K562 (cell line): ENCODE measurements around the gene GNRH2. TPM values are rescaled to one million over a fixed set of nuclear protein-coding genes. Genes with fewer than 3 reads are reported as not detected.

Experiments
- ATAC-seq: fragments of 200-7000 bp; cut with Tn5 transposase; 3 replicates; pipeline ENCODE4 v1.9.1; 2020; ENCODE audit warnings: moderate library complexity
- BruUV-seq: library from RNA; stranded (reverse); fragments of 400-500 nt; replicated peaks from 2 replicates; lab custom pipeline; 2021; lab: Mats Ljungman, UMichigan
- CTCF ChIA-PET: fragments of 300-600 bp; formaldehyde crosslinking; extraction: SDS; loops from one replicate; lab custom pipeline; 2021; ENCODE audit warnings: low intra/inter-chr PET ratio; lab: Yijun Ruan, JAX
- POLR2A ChIA-PET: fragments of 300-600, 350-650 bp; sonication (Branson Sonifier 250); formaldehyde crosslinking; extraction: SDS; loops from one replicate; lab custom pipeline; 2021; ENCODE audit warnings: antibody characterized with exemption, inconsistent platforms; lab: Yijun Ruan, JAX
- DNase-seq, 4 experiments: peaks; one replicate each; pipeline versions ENCODE4 v3.0.0 to v3.0.0-alpha.2; 2011 to 2018; ENCODE audit warnings: low spot score in 3 of 4, mixed read lengths in 3 of 4; ENCODE audit errors: extremely low read depth in 1 of 4
- FAIRE-seq: peaks from 2 replicates; lab custom pipeline; 2011; peaks lifted over from hg19 to GRCh38; lab: Jason Lieb, UNC
- H2AFZ ChIP-seq: 2 replicates; pipeline ENCODE4 v1.6.0; 2011; ENCODE audit warnings: low read depth, low read length, control low read depth, inconsistent platforms
- H3K27ac ChIP-seq: fragments of 200-600 bp; 3 replicates; pipeline ENCODE4 v1.8.0; 2011; ENCODE audit warnings: low read depth, mild to moderate bottlenecking, control low read depth, inconsistent platforms, low read length, moderate library complexity, mixed read lengths; ENCODE audit errors: extremely low read depth
- H3K27me3 ChIP-seq, 2 experiments: fragments of 300-600 bp in 1 of 2; 2 replicates in 1 of 2; 3 replicates in 1 of 2; pipeline versions ENCODE4 v1.6.0 to v1.8.0; 2011; ENCODE audit warnings: inconsistent platforms in 2 of 2, low read length in 2 of 2, mild to moderate bottlenecking in 1 of 2, mixed read lengths in 1 of 2, moderate library complexity in 1 of 2; ENCODE audit not compliant: control insufficient read depth in 2 of 2, insufficient read depth in 2 of 2
- H3K36me3 ChIP-seq: fragments of 300-600 bp; 3 replicates; pipeline ENCODE4 v1.8.0; 2011; ENCODE audit warnings: mild to moderate bottlenecking, low read length, inconsistent platforms; ENCODE audit not compliant: control insufficient read depth, insufficient read depth
- H3K4me1 ChIP-seq, 2 experiments: fragments of 200-600 bp in 1 of 2; replicated peaks in 1 of 2; 2 replicates in 1 of 2; 3 replicates in 1 of 2; pipeline versions ENCODE4 v1.5.1 to v1.8.0; 2011; ENCODE audit warnings: inconsistent platforms in 2 of 2, low read length in 2 of 2, mild to moderate bottlenecking in 1 of 2, mixed read lengths in 1 of 2, moderate library complexity in 1 of 2; ENCODE audit not compliant: control insufficient read depth in 2 of 2, insufficient read depth in 2 of 2
- H3K4me2 ChIP-seq: 2 replicates; pipeline ENCODE4 v1.6.1; 2011; ENCODE audit warnings: low read length, control low read depth, inconsistent platforms, mixed read lengths; ENCODE audit not compliant: insufficient read depth
- H3K4me3 ChIP-seq: fragments of 200-600 bp; sonication (generic), shearing (Covaris generic); 2 replicates; pipeline ENCODE4 v1.5.1; 2016; ENCODE audit warnings: control low read depth, inconsistent platforms
- H3K79me2 ChIP-seq: fragments of 200-600 bp; 3 replicates; pipeline ENCODE4 v1.8.0; 2011; ENCODE audit warnings: low read length, inconsistent platforms; ENCODE audit not compliant: control insufficient read depth, insufficient read depth
- H3K9ac ChIP-seq, 2 experiments: 2 replicates each; pipeline versions ENCODE4 v1.6.0 to v1.6.1; 2011; ENCODE audit warnings: low read depth in 2 of 2, low read length in 2 of 2, control low read depth in 1 of 2, inconsistent platforms in 1 of 2, mild to moderate bottlenecking in 1 of 2, mixed read lengths in 1 of 2; ENCODE audit not compliant: insufficient read depth in 1 of 2
- H3K9me1 ChIP-seq: one replicate; pipeline ENCODE4 v1.6.0; 2011; ENCODE audit warnings: inconsistent platforms, mild to moderate bottlenecking, low read length, moderate library complexity; ENCODE audit not compliant: control insufficient read depth, insufficient read depth
- H3K9me3 ChIP-seq: replicated peaks from 2 replicates; pipeline ENCODE4 v1.5.1; 2011; ENCODE audit warnings: low read depth, low read length, inconsistent platforms; ENCODE audit not compliant: control insufficient read depth, insufficient read depth
- H4K20me1 ChIP-seq: replicated peaks from 2 replicates; pipeline ENCODE4 v1.6.1; 2011; ENCODE audit warnings: low read length, inconsistent platforms, mixed read lengths; ENCODE audit not compliant: control insufficient read depth, insufficient read depth
- ARHGAP35 ChIP-seq: fragments of 450-650 bp; IDR thresholded peaks from 2 replicates; pipeline ENCODE4 v1.6.1; 2018; ENCODE audit not compliant: partially characterized antibody
- ATF1 ChIP-seq, 2 experiments: fragments of 450-650 bp in 1 of 2; IDR thresholded peaks; 2 replicates each; pipeline ENCODE4 v1.6.1; 2016; ENCODE audit warnings: missing compliant biosample characterization in 1 of 2, missing genetic modification characterization in 1 of 2
- HMG20B ChIP-seq: fragments of 250-450 bp; sonication (Bioruptor Pico); IDR thresholded peaks from 2 replicates; pipeline ENCODE4 v1.5.0; 2021; ENCODE audit warnings: mild to moderate bottlenecking
- HNRNPH1 ChIP-seq: fragments of 200-400 bp; formaldehyde crosslinking; optimal IDR thresholded peaks from 2 replicates; pipeline ENCODE3; 2017; ENCODE audit warnings: low read depth, mild to moderate bottlenecking, low read length, moderate library complexity
- KLF16 ChIP-seq: IDR thresholded peaks from 2 replicates; pipeline ENCODE4 v1.6.1; 2016; ENCODE audit warnings: antibody characterized with exemption
- MAFG ChIP-seq: fragments of 450-650 bp; conservative IDR thresholded peaks from 2 replicates; pipeline ENCODE4 v1.6.1; 2016; ENCODE audit warnings: missing genetic modification characterization, missing compliant biosample characterization
- RAD21 ChIP-seq, 2 experiments: fragments of 250-450 bp in 1 of 2; fragments of 450-650 bp in 1 of 2; sonication (Bioruptor Pico) in 1 of 2; formaldehyde crosslinking in 1 of 2; IDR thresholded peaks in 1 of 2; conservative IDR thresholded peaks in 1 of 2; 2 replicates each; pipeline versions ENCODE4 v1.4.0 to v1.8.0; 2020 to 2022; ENCODE audit warnings: mild to moderate bottlenecking in 2 of 2, moderate library complexity in 1 of 2
- SIRT6 ChIP-seq: IDR thresholded peaks from one replicate; pipeline ENCODE4 v1.6.1; 2012; ENCODE audit warnings: low read depth, mild to moderate bottlenecking, control low read depth, inconsistent platforms, low read length, moderate library complexity
- SRSF1 ChIP-seq: fragments of 200-400 bp; formaldehyde crosslinking; IDR thresholded peaks from 2 replicates; pipeline ENCODE4 v1.6.1; 2017; ENCODE audit warnings: mild to moderate bottlenecking, low read depth, low read length, moderate library complexity
- ZEB2 ChIP-seq: fragments of 450-650 bp; IDR thresholded peaks from 2 replicates; pipeline ENCODE4 v1.6.1; 2016
- ZNF778 ChIP-seq: fragments of 450-650 bp; formaldehyde crosslinking; IDR thresholded peaks from 2 replicates; pipeline ENCODE4 v1.4.0; 2020; ENCODE audit warnings: mild to moderate bottlenecking, moderate library complexity
- WGBS: fragments of 100-300 bp; shearing (Covaris generic); methylation state at CpG from one replicate; pipeline ENCODE4 v1.1.6; 2016; ENCODE audit warnings: low coverage, mixed read lengths; ENCODE audit not compliant: insufficient coverage; ENCODE audit errors: missing lambda C conversion rate; 5-methylcytosine and 5-hydroxymethylcytosine counted together
- in situ Hi-C: fragments of 300-500 bp; cut with MboI; formaldehyde crosslinking; loops from 4 replicates; pipeline ENCODE4 v1.15.0; 2018; ENCODE audit warnings: inconsistent platforms, mixed read lengths
- intact Hi-C: fragments of 100-400 bp; cut with micrococcal nuclease; formaldehyde crosslinking; loops from 2 replicates; pipeline ENCODE4 v1.14.2; 2022
- polyA plus RNA-seq, 8 experiments: library from polyadenylated mRNA; depleted of rRNA in 4 of 8; stranded (reverse) in 5 of 8; unstranded in 3 of 8; fragments of >200 nt; fragmentation: Nextera tagmentation in 2 of 8; fragmentation: Illumina TruSeq in 1 of 8; extraction: Ambion mirVana in 2 of 8; extraction: Trizol in 1 of 8; gene quantifications; 2 replicates each; pipeline versions ENCODE4 v1.2.1 to v1.2.3, GENCODE V29; 2011 to 2014; ENCODE audit warnings: inconsistent platforms in 1 of 8, missing spikeins in 1 of 8
- total RNA-seq, 7 experiments: library from RNA; depleted of rRNA in 6 of 7; stranded (reverse); fragments of >200 nt in 6 of 7; fragmentation: Illumina TruSeq in 2 of 7; extraction: Trizol in 2 of 7; gene quantifications; 2 replicates each; pipeline versions ENCODE4 v1.2.1 to v1.2.3, GENCODE V29; 2011 to 2021; ENCODE audit warnings: low replicate concordance in 1 of 7
- TF ChIP-seq, protein P1 (sequence below), 2 experiments: fragments of 450-650 bp; IDR thresholded peaks; 2 replicates each; pipeline ENCODE4 v1.6.1; 2016; ENCODE audit warnings: mild to moderate bottlenecking in 2 of 2, borderline replicate concordance in 1 of 2, low read depth in 1 of 2, moderate library complexity in 1 of 2

The GNRH2 gene
- total and polyA plus RNA-seq, 9 of the 15 experiments (the other 6 are each of a cell fraction or from before 2014, with no cell fraction given), result 0.11 to 0.50 (median 0.24) TPM; not detected in 5

- DNase-seq (no peak), ATAC-seq (no peak), FAIRE-seq (no peak)
- Histone ChIP-seq H2AFZ (no peak overlapping the region), H3K4me1 (no peaks in the 10 kb centered on the region), H3K9me3 (no peaks in the 10 kb centered on the region), H3K27ac (no peak overlapping the region), H4K20me1 (no peaks in the 10 kb centered on the region), H3K79me2 (no peaks in the 10 kb centered on the region), H3K4me2 (no peak overlapping the region), H3K9ac (no peak overlapping the region), H3K9me1 (no peaks in the 10 kb centered on the region), H3K4me3 (no peak overlapping the region), H3K27me3 (no peaks in the 10 kb centered on the region), H3K36me3 (peaks cover 43% of the 10 kb centered on the region; the same call in 2 of the 3 replicates)
- no TSS peak for BruUV-seq
- in situ Hi-C loops, result no loop called here
- CTCF ChIA-PET, result no interaction called here
- 78% methylated on average over 1 of the region's 2 CpGs for WGBS
- no peak for TF ChIP-seq ARHGAP35
- TF ChIP-seq RAD21 (CRISPR knock-in tag; conservative IDR thresholded peaks at IDR 0.05 in 1 of 2, IDR thresholded peaks at IDR 0.05 in 1 of 2), result no peak
- TF ChIP-seq SIRT6, result no peak
- TF ChIP-seq, protein P1, sequence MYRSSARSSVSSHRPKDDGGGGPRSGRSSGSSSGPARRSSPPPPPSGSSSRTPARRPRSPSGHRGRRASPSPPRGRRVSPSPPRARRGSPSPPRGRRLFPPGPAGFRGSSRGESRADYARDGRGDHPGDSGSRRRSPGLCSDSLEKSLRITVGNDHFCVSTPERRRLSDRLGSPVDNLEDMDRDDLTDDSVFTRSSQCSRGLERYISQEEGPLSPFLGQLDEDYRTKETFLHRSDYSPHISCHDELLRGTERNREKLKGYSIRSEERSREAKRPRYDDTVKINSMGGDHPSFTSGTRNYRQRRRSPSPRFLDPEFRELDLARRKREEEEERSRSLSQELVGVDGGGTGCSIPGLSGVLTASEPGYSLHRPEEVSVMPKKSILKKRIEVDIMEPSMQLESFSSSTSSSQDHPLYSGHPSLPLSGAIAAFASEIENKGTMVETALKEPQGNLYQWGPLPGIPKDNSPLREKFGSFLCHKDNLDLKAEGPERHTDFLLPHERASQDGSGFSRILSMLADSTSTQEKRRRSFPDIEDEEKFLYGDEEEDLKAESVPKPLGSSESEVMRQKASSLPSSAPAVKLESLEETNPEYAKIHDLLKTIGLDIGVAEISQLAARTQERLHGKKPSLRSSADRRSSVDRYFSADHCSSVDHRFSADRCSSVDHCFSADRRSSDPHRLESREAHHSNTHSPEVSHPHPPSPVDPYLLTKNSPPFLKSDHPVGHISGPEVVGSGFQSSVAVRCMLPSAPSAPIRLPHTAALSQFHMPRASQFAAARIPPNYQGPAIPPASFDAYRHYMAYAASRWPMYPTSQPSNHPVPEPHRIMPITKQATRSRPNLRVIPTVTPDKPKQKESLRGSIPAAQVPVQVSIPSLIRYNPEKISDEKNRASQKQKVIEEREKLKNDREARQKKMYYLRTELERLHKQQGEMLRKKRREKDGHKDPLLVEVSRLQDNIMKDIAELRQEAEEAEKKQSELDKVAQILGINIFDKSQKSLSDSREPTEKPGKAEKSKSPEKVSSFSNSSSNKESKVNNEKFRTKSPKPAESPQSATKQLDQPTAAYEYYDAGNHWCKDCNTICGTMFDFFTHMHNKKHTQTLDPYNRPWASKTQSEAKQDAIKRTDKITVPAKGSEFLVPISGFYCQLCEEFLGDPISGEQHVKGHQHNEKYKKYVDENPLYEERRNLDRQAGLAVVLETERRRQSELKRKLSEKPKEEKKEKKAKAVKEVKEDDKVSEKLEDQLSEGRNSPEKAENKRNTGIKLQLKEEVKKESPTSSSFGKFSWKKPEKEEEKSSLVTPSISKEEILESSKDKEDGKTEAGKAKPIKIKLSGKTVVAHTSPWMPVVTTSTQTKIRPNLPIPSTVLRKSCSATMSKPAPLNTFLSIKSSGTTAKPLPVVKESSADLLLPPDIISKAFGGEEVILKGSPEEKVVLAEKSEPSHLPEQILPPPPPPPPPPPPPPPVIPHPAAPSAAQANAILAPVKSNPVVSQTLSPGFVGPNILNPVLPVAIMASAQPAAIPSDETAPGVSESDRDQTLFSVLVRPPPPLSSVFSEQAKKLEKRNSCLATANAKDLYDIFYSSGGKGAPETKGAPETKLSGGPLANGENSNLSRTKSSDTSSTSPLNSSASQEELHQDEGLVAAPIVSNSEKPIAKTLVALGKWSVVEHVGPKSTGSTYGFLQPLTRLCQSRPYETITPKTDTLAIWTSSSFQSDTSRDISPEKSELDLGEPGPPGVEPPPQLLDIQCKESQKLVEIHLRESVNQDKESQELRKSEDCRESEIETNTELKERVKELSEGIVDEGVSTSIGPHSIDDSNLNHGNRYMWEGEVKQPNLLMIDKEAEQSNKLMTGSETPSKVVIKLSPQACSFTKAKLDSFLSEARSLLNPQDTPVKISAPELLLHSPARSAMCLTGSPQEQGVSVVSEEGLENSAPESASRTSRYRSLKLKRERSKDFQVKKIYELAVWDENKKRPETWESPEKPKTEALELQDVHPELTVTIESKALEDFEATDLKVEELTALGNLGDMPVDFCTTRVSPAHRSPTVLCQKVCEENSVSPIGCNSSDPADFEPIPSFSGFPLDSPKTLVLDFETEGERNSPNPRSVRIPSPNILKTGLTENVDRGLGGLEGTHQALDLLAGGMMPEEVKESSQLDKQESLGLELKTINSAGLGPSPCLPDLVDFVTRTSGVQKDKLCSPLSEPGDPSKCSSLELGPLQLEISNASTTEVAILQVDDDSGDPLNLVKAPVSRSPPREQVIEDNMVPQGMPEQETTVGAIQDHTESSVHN (IDR thresholded peaks at IDR 0.05; ENCODE audit: borderline replicate concordance in 1 of 2, low read depth in 1 of 2), result no peak
- TF ChIP-seq ZNF778, result no peak
- no peak for TF ChIP-seq SRSF1
- TF ChIP-seq ATF1 (CRISPR knock-in tag; IDR thresholded peaks at IDR 0.05), result no peak
- no peak for TF ChIP-seq ATF1 (tag; IDR thresholded peaks at IDR 0.05)
- no peak for TF ChIP-seq MAFG (tag)
- TF ChIP-seq HMG20B (CRISPR knock-in tag), result no peak
- TF ChIP-seq KLF16, result no peak
- no peak for TF ChIP-seq HNRNPH1
- no peak for TF ChIP-seq ZEB2
- POLR2A ChIA-PET, result no interaction called here
- intact Hi-C loops, result loop anchor here (5.0 kb wide), 1 partner anchor 131 kb away; the partner anchor contains the start of gene PTPRA
Measured at GRCh38 chr20:3003416-3003815, 40.0 kb upstream of the GNRH2 start.
